Activated CD8-positive, alpha-beta T cell treated with anti-CD3 and anti-CD28 coated beads for 36 hours (primary cell): Measurements from ENCODE around the gene TEP1. TPM values are rescaled to one million over a fixed set of nuclear protein-coding genes. Genes with fewer than 3 reads are reported as not detected.
"Not testable (repeated sequence)": the region's sequence is repeated elsewhere in the genome, so short reads cannot be mapped to it uniquely, and the experiment has no call there.

Source experiments
- ATAC-seq: fragments of 200-7000 bp; cut with Tn5 transposase; one replicate; pipeline ENCODE4 v1.10.0; 2021; ENCODE audit warnings: mild to moderate bottlenecking, moderate library complexity
- CTCF ChIA-PET: fragments of 350-600 bp; sonication (Branson Sonifier 250); formaldehyde crosslinking; loops from one replicate; lab custom pipeline; 2021; ENCODE audit warnings: antibody characterized with exemption; lab: Charles Lee
- POLR2A ChIA-PET: fragments of 350-600 bp; sonication (Branson Sonifier 250); formaldehyde crosslinking; loops from one replicate; lab custom pipeline; 2021; ENCODE audit warnings: antibody characterized with exemption; lab: Charles Lee
- DNase-seq: peaks from one replicate; pipeline ENCODE4 v3.0.0-alpha.2; 2020
- H3K27ac Mint-ChIP-seq: one replicate; pipeline ENCODE4 v1.8.0; 2021; ENCODE audit warnings: mild to moderate bottlenecking, mixed read lengths
- H3K27me3 Mint-ChIP-seq: one replicate; pipeline ENCODE4 v1.8.0; 2021; ENCODE audit warnings: mixed read lengths
- H3K36me3 Mint-ChIP-seq: one replicate; pipeline ENCODE4 v1.8.0; 2021; ENCODE audit warnings: low read depth, mixed read lengths
- H3K4me1 Mint-ChIP-seq: one replicate; pipeline ENCODE4 v1.8.0; 2021; ENCODE audit warnings: low read depth, mixed read lengths
- H3K4me3 Mint-ChIP-seq: one replicate; pipeline ENCODE4 v1.8.0; 2021; ENCODE audit warnings: mild to moderate bottlenecking, moderate library complexity, mixed read lengths
- H3K9me3 Mint-ChIP-seq: one replicate; pipeline ENCODE4 v1.8.0; 2021; ENCODE audit warnings: mixed read lengths
- CTCF ChIP-seq: fragments of 200-600 bp; IDR thresholded peaks from one replicate; pipeline ENCODE4 v1.8.0; 2022; ENCODE audit warnings: antibody characterized with exemption, mild to moderate bottlenecking
- intact Hi-C: fragments of 100-400 bp; cut with micrococcal nuclease; formaldehyde crosslinking; loops from one replicate; pipeline ENCODE4 v1.10.0; 2022
- total RNA-seq, 2 experiments: library from RNA; stranded (reverse); gene quantifications; one replicate each; pipeline ENCODE4 v1.2.3, GENCODE V29; 2021

TEP1 gene
- total RNA-seq, 2 experiments from 2014 or later: 22.8 to 25.3 TPM

GRCh38 chr14:20446889-20447288, 33.6 kb upstream of the TEP1 start:
- no peak overlapping the region for H3K4me3 Mint-ChIP-seq
- peaks cover 41% of the 10 kb centered on the region for H3K36me3 Mint-ChIP-seq
- no peak for ATAC-seq
- POLR2A ChIA-PET: interaction anchor here (1.4 to 2.5 kb wide), 2 partner anchors 11 to 33 kb away, joined by 5 to 12 read pairs; partner anchors contain the start of genes KLHL33 and TEP1
- no peak for TF ChIP-seq CTCF
- H3K4me1 Mint-ChIP-seq: peaks cover 7% of the 10 kb centered on the region
- CTCF ChIA-PET: interaction anchor here (1.5 kb wide), 1 partner anchor 31 kb away, joined by 10 read pairs; no protein-coding TSS in a partner anchor
- H3K9me3 Mint-ChIP-seq: no peaks in the 10 kb centered on the region
- no peak for DNase-seq
- intact Hi-C loops: no loop called here
- peak overlapping the region; percentile 43 for H3K27ac Mint-ChIP-seq
- no peaks in the 10 kb centered on the region for H3K27me3 Mint-ChIP-seq

- ChIA-PET POLR2A (interaction anchor here (1.1 to 1.9 kb wide), 3 partner anchors 11 to 14 kb away, joined by 3 to 13 read pairs (median 4); partner anchors contain the start of genes APEX1 and OSGEP), CTCF (interaction anchor here (1.9 kb wide), 1 partner anchor 28 kb away, joined by 5 read pairs; no protein-coding TSS in a partner anchor)
- H3K36me3 Mint-ChIP-seq: peaks cover 20% of the 10 kb centered on the region
- H3K4me1 Mint-ChIP-seq: peaks cover 22% of the 10 kb centered on the region
- H3K27me3 Mint-ChIP-seq, ATAC-seq, H3K27ac Mint-ChIP-seq, intact Hi-C loops, H3K4me3 Mint-ChIP-seq, H3K9me3 Mint-ChIP-seq, DNase-seq: not testable (repeated sequence)
These were observed 30.3 kb upstream of the TEP1 start for GRCh38 chr14:20443650-20444049.

GRCh38 chr14:20441461-20441860, 28.2 kb upstream of the TEP1 start:
- no peak for DNase-seq
- no peak for TF ChIP-seq CTCF
- no peak for ATAC-seq
- no peaks in the 10 kb centered on the region for H3K36me3 Mint-ChIP-seq
- POLR2A ChIA-PET: interaction anchor here (0.6 to 3.6 kb wide), 11 partner anchors 9 to 99 kb away, joined by 3 to 14 read pairs (median 4); partner anchors contain the start of genes APEX1 and OSGEP
- peak overlapping the region; percentile 82 for H3K27ac Mint-ChIP-seq
- no peak overlapping the region for H3K4me3 Mint-ChIP-seq
- peaks cover 22% of the 10 kb centered on the region for H3K4me1 Mint-ChIP-seq
- CTCF ChIA-PET: interaction anchor here (0.6 to 1.3 kb wide), 4 partner anchors 14 to 114 kb away, joined by 3 to 6 read pairs (median 4); partner anchors contain the start of genes APEX1 and OSGEP
- no peaks in the 10 kb centered on the region for H3K9me3 Mint-ChIP-seq
- H3K27me3 Mint-ChIP-seq: no peaks in the 10 kb centered on the region
- intact Hi-C loops: no loop called here

- H3K36me3 Mint-ChIP-seq: no peaks in the 10 kb centered on the region
- H3K4me3 Mint-ChIP-seq: peak overlapping the region; percentile 51
- DNase-seq: peak; percentile 70
- POLR2A ChIA-PET: interaction anchor here (0.6 to 3.6 kb wide), 13 partner anchors 10 to 98 kb away, joined by 3 to 14 read pairs (median 4); partner anchors contain the start of genes APEX1 and OSGEP
- no peaks in the 10 kb centered on the region for H3K9me3 Mint-ChIP-seq
- intact Hi-C loops: no loop called here
- no peaks in the 10 kb centered on the region for H3K27me3 Mint-ChIP-seq
- peak overlapping the region; percentile 82 for H3K27ac Mint-ChIP-seq
- CTCF ChIA-PET: interaction anchor here (0.6 to 1.3 kb wide), 2 partner anchors 25 to 113 kb away, joined by 4 to 6 read pairs; no protein-coding TSS in a partner anchor
- peak; percentile 95 for ATAC-seq
- H3K4me1 Mint-ChIP-seq: peaks cover 22% of the 10 kb centered on the region
- no peak for TF ChIP-seq CTCF
These were observed 27.6 kb upstream of the TEP1 start for GRCh38 chr14:20440882-20441281.

- TF ChIP-seq CTCF: no peak
- Mint-ChIP-seq H3K36me3 (no peaks in the 10 kb centered on the region), H3K4me1 (peaks cover 22% of the 10 kb centered on the region), H3K27me3 (no peaks in the 10 kb centered on the region), H3K27ac (peak overlapping the region; percentile 82), H3K9me3 (no peaks in the 10 kb centered on the region), H3K4me3 (peak overlapping the region; percentile 51)
- POLR2A ChIA-PET: interaction anchor here (0.6 to 3.6 kb wide), 10 partner anchors 10 to 98 kb away, joined by 3 to 14 read pairs (median 4); partner anchors contain the start of gene APEX1
- intact Hi-C loops: no loop called here
- DNase-seq: peak; percentile 52
- CTCF ChIA-PET: interaction anchor here (1.1 kb wide), 1 partner anchor 19 kb away, joined by 4 read pairs; no protein-coding TSS in a partner anchor
- peak; percentile 76 for ATAC-seq
These were observed 27.2 kb upstream of the TEP1 start for GRCh38 chr14:20440465-20440864.
